Measurements from ENCODE around the gene BICD2. TPM values are rescaled to one million over a fixed set of nuclear protein-coding genes. Genes with fewer than 3 reads are reported as not detected.
A peak's percentile ranks its signal among the peaks of the same experiment; 100 is the strongest.

Gene BICD2
- total and polyA plus RNA-seq, 2 of the 8 experiments (the other 6 are each of a cell fraction or from before 2014, with no cell fraction given) = 6.6 to 22.8 TPM

GRCh38 chr9:92807031-92807756, 42.6 kb upstream of the BICD2 start:
- CTCF ChIA-PET (ENCODE audit: partially characterized antibody) = interaction anchor here (0.5 to 2.8 kb wide), 9 partner anchors 10 to 1907 kb away, joined by 3 to 12 read pairs (median 3); no protein-coding TSS in a partner anchor
- FAIRE-seq = no peak
- 88% methylated on average over 42 of the region's 44 CpGs; no CpG with 5 or more reads in 1 of the 2 experiments for WGBS, 2 experiments (ENCODE audit: extremely low coverage in 1 of 2, insufficient coverage in 1 of 2, insufficient read length in 1 of 2, insufficient replicate concordance in 2 of 2, low coverage in 1 of 2, low lambda C conversion rate in 2 of 2, missing lambda C conversion rate in 1 of 2)
- TF ChIP-seq SIX5 (IDR thresholded peaks at IDR 0.05; ENCODE audit: low read depth, low read length) (no peak), HDAC2 (IDR thresholded peaks at IDR 0.05; ENCODE audit: borderline replicate concordance in 1 of 2, low read depth in 2 of 2, low read length in 2 of 2) (no peak), POLR2A (IDR thresholded peaks at IDR 0.05; ENCODE audit: control extremely low read depth in 1 of 2, low read depth in 2 of 2, low read length in 2 of 2) (no peak), USF2 (IDR thresholded peaks at IDR 0.05; ENCODE audit: low read length) (no peak), EGR1 (IDR thresholded peaks at IDR 0.05; ENCODE audit: borderline replicate concordance, low read depth, low read length) (no peak)
- TF ChIP-seq, protein P1, sequence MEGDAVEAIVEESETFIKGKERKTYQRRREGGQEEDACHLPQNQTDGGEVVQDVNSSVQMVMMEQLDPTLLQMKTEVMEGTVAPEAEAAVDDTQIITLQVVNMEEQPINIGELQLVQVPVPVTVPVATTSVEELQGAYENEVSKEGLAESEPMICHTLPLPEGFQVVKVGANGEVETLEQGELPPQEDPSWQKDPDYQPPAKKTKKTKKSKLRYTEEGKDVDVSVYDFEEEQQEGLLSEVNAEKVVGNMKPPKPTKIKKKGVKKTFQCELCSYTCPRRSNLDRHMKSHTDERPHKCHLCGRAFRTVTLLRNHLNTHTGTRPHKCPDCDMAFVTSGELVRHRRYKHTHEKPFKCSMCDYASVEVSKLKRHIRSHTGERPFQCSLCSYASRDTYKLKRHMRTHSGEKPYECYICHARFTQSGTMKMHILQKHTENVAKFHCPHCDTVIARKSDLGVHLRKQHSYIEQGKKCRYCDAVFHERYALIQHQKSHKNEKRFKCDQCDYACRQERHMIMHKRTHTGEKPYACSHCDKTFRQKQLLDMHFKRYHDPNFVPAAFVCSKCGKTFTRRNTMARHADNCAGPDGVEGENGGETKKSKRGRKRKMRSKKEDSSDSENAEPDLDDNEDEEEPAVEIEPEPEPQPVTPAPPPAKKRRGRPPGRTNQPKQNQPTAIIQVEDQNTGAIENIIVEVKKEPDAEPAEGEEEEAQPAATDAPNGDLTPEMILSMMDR (IDR thresholded peaks at IDR 0.05; ENCODE audit: control extremely low read depth in 1 of 3, insufficient read depth in 1 of 3, low read depth in 1 of 3, low read length in 3 of 3) = no peak
- TF ChIP-seq, protein P2, sequence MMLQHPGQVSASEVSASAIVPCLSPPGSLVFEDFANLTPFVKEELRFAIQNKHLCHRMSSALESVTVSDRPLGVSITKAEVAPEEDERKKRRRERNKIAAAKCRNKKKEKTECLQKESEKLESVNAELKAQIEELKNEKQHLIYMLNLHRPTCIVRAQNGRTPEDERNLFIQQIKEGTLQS (IDR thresholded peaks at IDR 0.05; ENCODE audit: insufficient read depth, low read depth, low read length) = no peak

More at GRCh38 chr9:92807031-92807756, 42.6 kb upstream of the BICD2 start:
- Histone ChIP-seq H4K20me1 (replicated peaks in 1 of 2; ENCODE audit: control insufficient read depth in 1 of 2, insufficient read depth in 2 of 2, low read length in 2 of 2) (peaks cover 0 to 12% of the 10 kb centered on the region in 2 experiments), H3K4me2 (ENCODE audit: insufficient read depth in 1 of 2, low read depth in 2 of 2, low read length in 2 of 2) (peak overlapping the region; percentile 80 to 98; a peak in 3 of 4 replicates), H4K8ac (ENCODE audit: extremely low read depth, insufficient read depth, low read length) (no peak overlapping the region), H3K4me3 (ENCODE audit: extremely low read depth in 1 of 4, insufficient read depth in 2 of 4, low read depth in 3 of 4, low read length in 4 of 4) (peak overlapping the region in 1 of 4 experiments; percentile 63; a peak in 2 of 8 replicates), H2BK15ac (ENCODE audit: low read length) (no peak overlapping the region), H3K9ac (replicated peaks in 1 of 4; ENCODE audit: extremely low read depth in 1 of 4, low read depth in 3 of 4, low read length in 3 of 4) (no peak overlapping the region), H3K79me1 (ENCODE audit: low read depth, low read length) (no peaks in the 10 kb centered on the region), H2BK5ac (ENCODE audit: low read depth, low read length) (no peak overlapping the region), H3K23me2 (ENCODE audit: low read depth, low read length) (peaks cover 33% of the 10 kb centered on the region), H3K23ac (ENCODE audit: insufficient read length) (no peak overlapping the region), H3K4ac (replicated peaks; ENCODE audit: insufficient read length, low read depth, low read length) (no peak overlapping the region), H3K79me2 (ENCODE audit: control insufficient read depth in 1 of 2, insufficient read depth in 2 of 2, low read length in 2 of 2) (no peaks in the 10 kb centered on the region), H3K36me3 (ENCODE audit: control insufficient read depth in 2 of 4, insufficient read depth in 4 of 4, low read length in 3 of 4) (no peaks in the 10 kb centered on the region), H2AK5ac (ENCODE audit: low read depth, low read length) (no peak overlapping the region), H3K56ac (replicated peaks; ENCODE audit: insufficient read length, low read depth, low read length) (no peak overlapping the region), H2BK20ac (ENCODE audit: low read length) (no peak overlapping the region), H3K9me3 (ENCODE audit: insufficient read depth in 2 of 2, low read depth in 1 of 2, low read length in 1 of 2) (no peaks in the 10 kb centered on the region), H2BK12ac (ENCODE audit: low read depth, low read length) (no peak overlapping the region), H3K27ac (ENCODE audit: low read depth, low read length) (no peak overlapping the region), H4K5ac (ENCODE audit: insufficient read length, low read depth, low read length) (no peak overlapping the region), H3K18ac (ENCODE audit: extremely low read depth, low read length) (no peak overlapping the region), H3K27me3 (replicated peaks in 1 of 4; ENCODE audit: control insufficient read depth in 3 of 4, extremely low read depth in 1 of 4, insufficient read depth in 3 of 4, low read length in 3 of 4) (peaks cover 32 to 57% (median 54%) of the 10 kb centered on the region in 4 experiments), H4K91ac (replicated peaks; ENCODE audit: insufficient read length, low read length) (no peak overlapping the region), H3K14ac (ENCODE audit: insufficient read length) (no peak overlapping the region), H2AFZ (ENCODE audit: low read length) (no peak overlapping the region), H3K4me1 (replicated peaks in 1 of 4; ENCODE audit: control insufficient read depth in 3 of 4, insufficient read depth in 4 of 4, low read length in 3 of 4) (peaks cover 0 to 10% (median 5%) of the 10 kb centered on the region in 4 experiments; a peak in 5 of 7 replicates), H2BK120ac (replicated peaks; ENCODE audit: low read depth, low read length) (no peak overlapping the region)
- POLR2A ChIA-PET (ENCODE audit: partially characterized antibody) = interaction anchor here (1.0 to 1.5 kb wide), 2 partner anchors 8 to 71 kb away, joined by 3 to 4 read pairs; no protein-coding TSS in a partner anchor
- DNase-seq (ENCODE audit: low read depth in 1 of 2, low spot score in 2 of 2) = no peak

Measured in H1 (cell line).